Thymus (tissue), 11 donors: ENCODE data around the gene RAD51D. TPM values are rescaled to one million over a fixed set of nuclear protein-coding genes. Genes with fewer than 3 reads are reported as not detected.

ENCODE experiments used
- DNase-seq, 9 donors: peaks; one replicate each; pipeline ENCODE4 v3.0.0-alpha.2; 2013; ENCODE audit warnings: low spot score in 9 of 9, low read depth in 6 of 9, missing footprints in 1 of 9
- H3K27ac ChIP-seq, 2 donors: one replicate each; pipeline ENCODE4 v1.5.1; 2013; ENCODE audit warnings: control low read depth in 1 of 2, low read depth in 1 of 2, low read length in 1 of 2, mild to moderate bottlenecking in 1 of 2, moderate library complexity in 1 of 2
- H3K27me3 ChIP-seq, 2 donors: one replicate each; pipeline ENCODE4 v1.5.1; 2013; ENCODE audit warnings: low read length in 1 of 2; ENCODE audit not compliant: control insufficient read depth in 2 of 2, insufficient read depth in 1 of 2
- H3K36me3 ChIP-seq, 2 donors: one replicate each; pipeline ENCODE4 v1.5.1; 2013; ENCODE audit warnings: low read length in 1 of 2, mild to moderate bottlenecking in 1 of 2, moderate library complexity in 1 of 2; ENCODE audit not compliant: control insufficient read depth in 2 of 2, insufficient read depth in 2 of 2
- H3K4me1 ChIP-seq, 2 donors: one replicate each; pipeline ENCODE4 v1.5.1; 2013; ENCODE audit warnings: low read length in 2 of 2; ENCODE audit not compliant: control insufficient read depth in 2 of 2, insufficient read depth in 2 of 2
- H3K4me3 ChIP-seq, 2 donors: one replicate each; pipeline ENCODE4 v1.5.1; 2013; ENCODE audit warnings: low read length in 2 of 2, control low read depth in 1 of 2, mild to moderate bottlenecking in 1 of 2
- H3K9me3 ChIP-seq, 2 donors: one replicate each; pipeline ENCODE4 v1.5.1; 2013; ENCODE audit warnings: low read length in 1 of 2, mild to moderate bottlenecking in 1 of 2; ENCODE audit not compliant: control insufficient read depth in 2 of 2, insufficient read depth in 1 of 2
- WGBS: extraction: QIAGEN DNeasy Blood & Tissue Kit; methylation state at CpG from one replicate; pipeline ENCODE4 v1.1.7; 2013; 5-methylcytosine and 5-hydroxymethylcytosine counted together
- polyA plus RNA-seq: library from polyadenylated mRNA; stranded (reverse); fragments of 200-250 nt; gene quantifications from one replicate; pipeline ENCODE4 v1.2.3, GENCODE V29; 2013
- total RNA-seq: library from RNA; stranded (reverse); fragments of 120-200 nt; gene quantifications from one replicate; pipeline ENCODE4 v1.2.4, GENCODE V29; 2013
- donor health status: healthy.

Gene RAD51D
- total and polyA plus RNA-seq, 2 donors: 5.9 to 7.7 TPM

DNA sequence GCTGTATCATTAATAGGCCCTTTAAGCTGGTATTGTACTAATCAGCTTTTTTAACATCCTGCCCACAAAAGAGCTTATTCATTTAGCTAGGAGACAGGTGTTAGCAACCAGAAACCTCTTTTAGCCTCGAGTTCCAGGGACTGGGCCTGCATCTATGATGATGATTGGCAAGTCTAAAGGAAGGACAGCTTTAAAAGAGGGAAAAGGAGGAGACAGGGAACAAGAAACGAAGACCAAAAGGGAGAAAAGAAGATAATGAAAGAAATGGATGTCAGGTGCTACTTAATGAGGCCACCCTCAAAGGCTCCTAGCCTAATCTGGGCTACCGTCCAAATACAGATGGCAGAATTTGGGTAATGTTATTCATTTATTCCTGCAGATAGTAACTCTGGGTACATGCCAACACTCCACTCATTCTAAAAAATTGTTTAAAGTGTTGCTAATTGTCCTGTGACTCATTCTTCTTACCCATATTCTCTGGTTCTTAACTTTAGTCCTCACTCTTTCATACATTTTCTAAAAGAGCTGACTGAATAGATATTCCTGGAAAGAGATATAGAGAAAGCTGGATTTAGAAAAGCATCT, 37.5 kb downstream of the RAD51D start:
- no peak overlapping the region for H3K4me3 ChIP-seq
- H3K36me3 ChIP-seq: no peaks in the 10 kb centered on the region
- H3K9me3 ChIP-seq: no peaks in the 10 kb centered on the region
- 53% methylated on average over 3 of the region's 3 CpGs for WGBS
- H3K27ac ChIP-seq: no peak overlapping the region
- peaks cover 0 to 3% of the 10 kb centered on the region in 2 donors for H3K4me1 ChIP-seq
- DNase-seq: no peak
- no peaks in the 10 kb centered on the region for H3K27me3 ChIP-seq

DNA sequence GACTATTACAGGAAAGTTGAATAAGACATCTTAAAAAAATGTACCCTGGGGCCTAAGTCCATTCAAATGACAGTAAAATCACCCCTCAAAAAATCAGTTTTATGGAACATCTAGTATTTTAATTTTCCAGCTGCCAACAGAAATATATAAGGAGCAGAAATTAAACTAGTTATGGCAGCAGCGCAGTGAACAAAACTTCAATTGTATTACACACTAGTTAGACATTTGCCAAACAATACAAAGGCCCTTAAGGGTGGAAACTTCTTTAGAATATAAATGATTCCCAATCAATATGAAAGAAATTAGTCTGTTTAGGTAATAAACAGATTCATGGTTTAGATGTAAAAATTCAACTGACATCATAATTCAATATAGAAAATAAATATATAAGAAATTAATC, 38.0 kb downstream of the RAD51D start:
- H3K9me3 ChIP-seq: no peaks in the 10 kb centered on the region
- no peak for DNase-seq
- WGBS: 94% methylated on average over 1 of the region's 1 CpG
- H3K4me3 ChIP-seq: no peak overlapping the region
- no peaks in the 10 kb centered on the region for H3K27me3 ChIP-seq
- H3K4me1 ChIP-seq: peaks cover 0 to 3% of the 10 kb centered on the region in 2 donors
- no peak overlapping the region for H3K27ac ChIP-seq
- H3K36me3 ChIP-seq: no peaks in the 10 kb centered on the region

DNA sequence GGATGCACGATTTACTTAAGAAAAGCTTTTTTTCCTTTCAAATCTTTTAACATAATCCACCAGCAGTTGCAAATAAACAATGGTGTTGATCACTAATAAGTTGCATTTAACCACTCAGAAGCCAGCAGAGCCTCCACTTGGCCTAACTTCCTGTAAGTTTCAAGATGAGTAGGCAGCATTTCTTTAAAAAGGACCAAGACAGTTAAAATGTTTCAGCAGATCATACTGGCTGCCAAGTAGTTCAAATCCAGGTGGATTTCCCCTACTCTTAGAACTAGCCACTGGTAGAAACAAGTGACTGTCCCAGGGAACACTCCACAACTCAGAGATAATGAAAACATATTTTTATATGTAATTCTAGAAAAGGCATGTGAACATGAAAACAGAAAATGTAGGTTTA, 39.1 kb downstream of the RAD51D start:
- Histone ChIP-seq H3K4me1 (peaks cover 0 to 3% of the 10 kb centered on the region in 2 donors), H3K27me3 (no peaks in the 10 kb centered on the region), H3K4me3 (no peak overlapping the region), H3K9me3 (no peaks in the 10 kb centered on the region), H3K36me3 (no peaks in the 10 kb centered on the region), H3K27ac (no peak overlapping the region)
- DNase-seq: no peak
- WGBS: 76% methylated on average over 1 of the region's 1 CpG

DNA sequence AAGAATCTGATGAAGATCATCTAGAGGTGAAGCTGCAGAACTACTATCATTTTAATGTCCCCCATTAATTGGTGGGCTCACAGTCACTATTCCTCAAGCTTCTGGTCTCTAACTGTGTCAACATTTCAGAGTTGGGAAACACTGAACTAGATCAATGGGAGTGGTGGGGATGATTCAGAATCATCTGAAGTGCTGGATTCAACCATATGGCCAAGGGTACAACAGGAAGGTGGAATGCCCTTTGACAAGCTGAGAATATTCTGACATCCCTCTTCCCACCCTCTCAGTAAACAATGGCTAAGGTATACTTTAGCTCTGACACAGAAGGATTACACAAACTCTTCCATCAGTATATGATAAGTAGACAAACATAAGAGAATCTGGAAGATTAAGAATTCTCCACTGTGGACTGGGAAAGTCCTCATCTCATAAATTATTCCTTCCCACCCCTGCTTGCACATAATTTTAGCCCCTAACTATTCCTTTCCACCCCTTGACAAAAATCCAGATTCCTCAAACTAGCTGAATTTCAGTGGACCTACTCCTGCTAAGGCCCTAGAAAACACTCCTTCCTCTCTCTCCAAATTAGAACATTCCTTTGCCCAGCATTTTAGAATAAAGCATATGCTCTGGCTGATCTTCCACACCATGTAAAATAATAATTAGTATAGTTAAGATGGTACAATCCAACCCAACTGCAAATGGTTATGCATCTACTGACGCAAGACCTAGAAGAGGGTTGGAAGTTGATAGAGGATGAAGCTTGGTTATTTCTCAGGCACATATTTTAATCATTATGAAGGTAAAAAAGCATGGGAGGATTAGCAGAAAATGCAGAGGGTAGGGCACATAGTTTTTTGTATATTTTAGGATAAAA, 39.9 kb downstream of the RAD51D start:
- no peaks in the 10 kb centered on the region for H3K27me3 ChIP-seq
- no peak overlapping the region for H3K27ac ChIP-seq
- DNase-seq: no peak
- H3K9me3 ChIP-seq: no peaks in the 10 kb centered on the region
- 99% methylated on average over 1 of the region's 1 CpG for WGBS
- H3K4me3 ChIP-seq: no peak overlapping the region
- peaks cover 0 to 3% of the 10 kb centered on the region in 2 donors for H3K4me1 ChIP-seq
- no peaks in the 10 kb centered on the region for H3K36me3 ChIP-seq

DNA sequence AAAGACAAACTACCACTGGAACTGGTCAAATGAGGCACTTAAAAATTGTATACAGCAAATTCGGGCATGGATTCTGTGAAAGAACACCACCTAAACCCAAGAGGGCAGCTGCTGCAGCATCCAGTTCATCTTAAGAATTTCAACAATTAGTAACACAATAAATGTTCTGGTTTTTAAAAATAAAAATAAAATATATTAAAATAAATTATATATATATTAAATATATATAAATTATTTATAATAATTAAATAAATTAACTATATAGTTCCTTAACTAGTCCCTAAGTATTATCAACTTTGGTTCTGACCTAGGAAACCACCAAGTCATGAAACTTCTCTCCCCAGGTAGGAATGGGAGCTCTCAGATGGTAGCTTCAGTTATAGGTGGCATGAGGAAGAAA, 42.8 kb downstream of the RAD51D start:
- peaks cover 0 to 6% of the 10 kb centered on the region in 2 donors for H3K4me1 ChIP-seq
- no peak overlapping the region for H3K27ac ChIP-seq
- WGBS: 98% methylated on average over 1 of the region's 1 CpG
- no peaks in the 10 kb centered on the region for H3K36me3 ChIP-seq
- no peaks in the 10 kb centered on the region for H3K27me3 ChIP-seq
- no peak for DNase-seq
- H3K4me3 ChIP-seq: no peak overlapping the region
- no peaks in the 10 kb centered on the region for H3K9me3 ChIP-seq

DNA sequence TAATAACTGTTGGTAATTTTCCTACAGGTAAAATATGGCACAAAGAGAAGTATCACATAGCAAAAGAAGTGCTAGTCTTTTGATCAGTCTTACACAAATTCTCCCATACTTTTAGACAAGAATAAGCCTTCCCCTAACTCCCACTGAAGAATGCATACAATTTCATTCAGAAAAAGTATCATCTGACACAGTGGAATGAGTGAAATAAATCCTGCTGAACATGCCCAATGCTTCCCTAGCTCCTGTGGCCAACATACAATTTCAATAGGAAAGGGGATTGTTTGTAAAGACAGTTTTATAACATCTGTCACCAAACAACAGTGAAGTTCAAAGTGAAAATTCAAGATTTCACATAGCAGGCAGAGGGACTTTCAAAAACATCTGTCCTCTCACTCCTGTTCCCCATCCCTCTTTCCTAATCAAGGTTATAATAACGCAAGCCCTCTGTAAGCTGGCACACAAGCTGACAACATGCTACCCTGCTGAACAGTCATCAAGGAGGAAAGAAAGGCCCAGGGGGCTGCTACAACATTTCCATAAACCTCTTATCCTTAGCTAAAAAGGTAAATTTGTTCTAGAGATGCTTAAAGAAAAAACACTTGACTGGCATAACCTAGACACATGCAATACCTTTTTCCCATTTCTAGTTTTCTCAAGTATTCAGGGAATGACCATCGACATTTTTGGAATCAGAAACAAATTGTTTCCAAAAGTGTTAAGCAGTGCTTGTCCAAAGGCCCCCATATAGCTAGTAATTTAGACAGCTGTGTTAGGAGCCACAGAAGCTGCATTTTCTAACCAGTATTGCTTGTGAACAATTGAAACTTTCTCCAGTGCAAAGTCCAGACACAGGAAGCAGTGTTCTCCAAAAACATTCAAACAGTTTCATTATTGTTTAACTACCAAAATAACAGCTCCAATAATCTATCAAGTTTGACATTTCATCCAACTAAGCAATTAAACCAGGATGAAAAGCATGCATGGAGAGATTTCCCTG, 44.7 kb downstream of the RAD51D start:
- no peak for DNase-seq
- no peaks in the 10 kb centered on the region for H3K27me3 ChIP-seq
- no peak overlapping the region for H3K4me3 ChIP-seq
- H3K36me3 ChIP-seq: peaks cover 3% of the 10 kb centered on the region in 2 donors
- no peak overlapping the region for H3K27ac ChIP-seq
- WGBS: 94% methylated on average over 2 of the region's 2 CpGs
- no peaks in the 10 kb centered on the region for H3K9me3 ChIP-seq
- peaks cover 0 to 6% of the 10 kb centered on the region in 2 donors for H3K4me1 ChIP-seq

DNA sequence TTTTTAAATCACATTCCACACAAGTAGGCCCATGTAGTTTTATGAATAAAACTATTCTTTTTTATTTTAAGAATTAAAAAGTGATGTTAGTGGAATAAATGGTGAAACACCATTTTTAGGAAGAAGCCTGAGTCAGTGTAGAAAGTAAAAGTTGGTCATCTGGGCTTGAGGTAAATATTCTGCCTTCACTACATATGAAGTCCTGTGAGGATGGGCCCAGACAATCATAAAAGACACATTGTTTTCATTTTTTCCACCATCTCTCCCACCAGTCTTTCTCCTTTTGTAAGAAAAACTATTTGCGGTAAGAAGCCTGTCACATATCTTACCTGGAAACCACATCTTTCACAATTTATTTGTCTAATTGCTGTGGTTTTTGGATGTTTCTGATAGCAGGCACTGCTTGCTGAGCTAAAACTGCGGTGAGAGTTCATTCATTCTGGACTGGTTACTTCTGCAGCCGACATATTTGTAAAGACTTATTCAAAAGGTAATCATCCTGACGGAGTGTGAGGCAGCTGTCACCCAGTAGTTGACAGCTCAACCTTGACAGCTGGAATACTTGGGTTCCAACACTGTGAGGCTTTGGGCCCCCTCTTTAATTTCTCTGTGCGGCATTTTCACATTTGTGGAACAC, 45.6 kb downstream of the RAD51D start:
- H3K36me3 ChIP-seq: peaks cover 3% of the 10 kb centered on the region in 2 donors
- 81% methylated on average over 5 of the region's 5 CpGs for WGBS
- H3K4me3 ChIP-seq: no peak overlapping the region
- H3K4me1 ChIP-seq: peaks cover 0 to 6% of the 10 kb centered on the region in 2 donors
- H3K27ac ChIP-seq: no peak overlapping the region
- H3K27me3 ChIP-seq: no peaks in the 10 kb centered on the region
- no peak for DNase-seq
- no peaks in the 10 kb centered on the region for H3K9me3 ChIP-seq

DNA sequence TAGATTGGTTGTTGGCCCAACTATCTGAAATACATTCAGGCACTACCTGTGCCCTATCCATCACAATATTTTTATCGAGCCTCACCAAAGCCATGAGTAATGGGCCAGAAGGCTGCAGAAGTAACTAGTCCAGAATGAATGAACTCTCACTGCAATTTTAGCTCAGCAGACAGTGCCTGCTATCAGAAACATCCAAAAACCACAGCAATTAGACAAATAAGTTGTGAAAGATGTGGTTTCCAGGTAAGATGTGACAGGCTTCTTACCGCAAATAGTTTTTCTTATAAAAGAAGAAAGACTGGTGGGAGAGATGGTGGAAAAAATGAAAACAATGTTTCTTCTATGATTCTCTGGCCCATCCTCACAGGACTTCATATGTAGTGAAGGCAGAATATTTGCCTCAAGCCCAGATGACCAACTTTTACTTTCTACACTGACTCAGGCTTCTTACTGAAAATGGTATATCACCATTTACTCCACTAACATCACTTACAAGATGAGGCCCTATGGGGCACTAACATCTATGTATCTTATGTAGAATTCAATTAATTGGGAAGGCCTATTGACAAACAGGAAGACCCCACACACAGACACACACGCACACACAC, 46.4 kb downstream of the RAD51D start:
- Histone ChIP-seq H3K4me1 (peaks cover 0 to 6% of the 10 kb centered on the region in 2 donors), H3K27ac (no peak overlapping the region), H3K27me3 (no peaks in the 10 kb centered on the region), H3K36me3 (peaks cover 3% of the 10 kb centered on the region in 2 donors), H3K4me3 (no peak overlapping the region), H3K9me3 (no peaks in the 10 kb centered on the region)
- no peak for DNase-seq
- 75% methylated on average over 3 of the region's 3 CpGs for WGBS
